ENCODE data around the gene SERPINA4. TPM values are rescaled to one million over a fixed set of nuclear protein-coding genes. Genes with fewer than 3 reads are reported as not detected.
A peak's percentile ranks its signal among the peaks of the same experiment; 100 is the strongest.

Gene SERPINA4
- total and polyA plus RNA-seq, 2 of the 13 experiments (the other 11 are each of a cell fraction or from before 2014, with no cell fraction given), result 39.1 to 57.8 TPM

DNA sequence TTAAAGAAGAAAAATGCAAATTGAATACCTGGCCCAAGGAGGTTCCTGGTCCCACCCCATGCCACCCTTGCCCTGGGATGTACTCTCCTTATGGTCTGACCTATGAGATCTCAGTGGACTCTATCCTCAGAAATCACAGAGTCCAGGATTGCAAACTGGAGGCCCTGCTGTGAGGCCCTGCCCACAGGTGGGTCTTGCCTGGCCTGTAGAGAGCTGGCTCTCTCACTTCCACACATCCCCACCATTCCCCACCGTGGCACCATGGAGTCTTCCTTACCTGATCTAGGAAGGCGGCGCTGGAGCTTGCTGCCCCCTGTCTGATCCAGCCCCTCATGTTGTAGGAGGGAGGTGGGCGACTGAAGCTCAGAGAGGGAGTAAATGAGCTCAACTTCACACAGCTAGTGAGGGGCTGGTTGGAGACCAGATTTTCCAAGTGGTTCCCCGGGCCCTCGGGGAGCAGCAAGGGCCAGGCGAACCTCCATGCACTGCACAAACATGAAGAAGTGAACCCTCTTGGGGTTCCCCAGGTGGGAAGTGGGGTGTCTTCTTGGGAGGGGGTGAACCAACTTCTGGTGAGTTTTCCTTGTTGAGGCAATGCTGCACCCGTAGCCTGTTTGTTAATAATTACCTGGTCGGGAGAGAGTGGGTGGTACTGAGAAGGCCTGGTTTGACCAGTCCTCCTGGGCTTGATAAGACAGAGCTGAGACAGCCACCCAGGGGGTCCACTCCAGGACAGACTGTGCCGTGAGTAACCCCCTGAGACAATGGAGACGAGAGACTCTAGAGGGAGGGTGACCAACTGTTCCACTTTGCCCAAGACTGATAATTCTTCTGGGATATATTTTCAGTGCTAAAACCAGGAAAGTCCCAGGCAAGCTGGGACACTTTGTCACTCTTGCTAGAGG is at the start of gene SERPINA4 (continued):
- TF ChIP-seq PCBP2 (optimal IDR thresholded peaks at IDR 0.05; ENCODE audit: low read depth, low read length, poor library complexity, severe bottlenecking), result no peak
- no peak for TF ChIP-seq TBX2 (CRISPR knock-in tag; IDR thresholded peaks at IDR 0.05; ENCODE audit: borderline replicate concordance)
- TF ChIP-seq, protein P1, sequence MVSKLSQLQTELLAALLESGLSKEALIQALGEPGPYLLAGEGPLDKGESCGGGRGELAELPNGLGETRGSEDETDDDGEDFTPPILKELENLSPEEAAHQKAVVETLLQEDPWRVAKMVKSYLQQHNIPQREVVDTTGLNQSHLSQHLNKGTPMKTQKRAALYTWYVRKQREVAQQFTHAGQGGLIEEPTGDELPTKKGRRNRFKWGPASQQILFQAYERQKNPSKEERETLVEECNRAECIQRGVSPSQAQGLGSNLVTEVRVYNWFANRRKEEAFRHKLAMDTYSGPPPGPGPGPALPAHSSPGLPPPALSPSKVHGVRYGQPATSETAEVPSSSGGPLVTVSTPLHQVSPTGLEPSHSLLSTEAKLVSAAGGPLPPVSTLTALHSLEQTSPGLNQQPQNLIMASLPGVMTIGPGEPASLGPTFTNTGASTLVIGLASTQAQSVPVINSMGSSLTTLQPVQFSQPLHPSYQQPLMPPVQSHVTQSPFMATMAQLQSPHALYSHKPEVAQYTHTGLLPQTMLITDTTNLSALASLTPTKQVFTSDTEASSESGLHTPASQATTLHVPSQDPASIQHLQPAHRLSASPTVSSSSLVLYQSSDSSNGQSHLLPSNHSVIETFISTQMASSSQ (IDR thresholded peaks at IDR 0.05; ENCODE audit: low read depth), result peak; percentile 85
- TF ChIP-seq, protein P1 (CRISPR knock-in tag; IDR thresholded peaks at IDR 0.05; ENCODE audit: borderline replicate concordance), result peak; percentile 91
- TF ChIP-seq POLR2AphosphoS5 (IDR thresholded peaks at IDR 0.05; ENCODE audit: low read depth, low read length), result peak; percentile 80
- TF ChIP-seq, protein P2, sequence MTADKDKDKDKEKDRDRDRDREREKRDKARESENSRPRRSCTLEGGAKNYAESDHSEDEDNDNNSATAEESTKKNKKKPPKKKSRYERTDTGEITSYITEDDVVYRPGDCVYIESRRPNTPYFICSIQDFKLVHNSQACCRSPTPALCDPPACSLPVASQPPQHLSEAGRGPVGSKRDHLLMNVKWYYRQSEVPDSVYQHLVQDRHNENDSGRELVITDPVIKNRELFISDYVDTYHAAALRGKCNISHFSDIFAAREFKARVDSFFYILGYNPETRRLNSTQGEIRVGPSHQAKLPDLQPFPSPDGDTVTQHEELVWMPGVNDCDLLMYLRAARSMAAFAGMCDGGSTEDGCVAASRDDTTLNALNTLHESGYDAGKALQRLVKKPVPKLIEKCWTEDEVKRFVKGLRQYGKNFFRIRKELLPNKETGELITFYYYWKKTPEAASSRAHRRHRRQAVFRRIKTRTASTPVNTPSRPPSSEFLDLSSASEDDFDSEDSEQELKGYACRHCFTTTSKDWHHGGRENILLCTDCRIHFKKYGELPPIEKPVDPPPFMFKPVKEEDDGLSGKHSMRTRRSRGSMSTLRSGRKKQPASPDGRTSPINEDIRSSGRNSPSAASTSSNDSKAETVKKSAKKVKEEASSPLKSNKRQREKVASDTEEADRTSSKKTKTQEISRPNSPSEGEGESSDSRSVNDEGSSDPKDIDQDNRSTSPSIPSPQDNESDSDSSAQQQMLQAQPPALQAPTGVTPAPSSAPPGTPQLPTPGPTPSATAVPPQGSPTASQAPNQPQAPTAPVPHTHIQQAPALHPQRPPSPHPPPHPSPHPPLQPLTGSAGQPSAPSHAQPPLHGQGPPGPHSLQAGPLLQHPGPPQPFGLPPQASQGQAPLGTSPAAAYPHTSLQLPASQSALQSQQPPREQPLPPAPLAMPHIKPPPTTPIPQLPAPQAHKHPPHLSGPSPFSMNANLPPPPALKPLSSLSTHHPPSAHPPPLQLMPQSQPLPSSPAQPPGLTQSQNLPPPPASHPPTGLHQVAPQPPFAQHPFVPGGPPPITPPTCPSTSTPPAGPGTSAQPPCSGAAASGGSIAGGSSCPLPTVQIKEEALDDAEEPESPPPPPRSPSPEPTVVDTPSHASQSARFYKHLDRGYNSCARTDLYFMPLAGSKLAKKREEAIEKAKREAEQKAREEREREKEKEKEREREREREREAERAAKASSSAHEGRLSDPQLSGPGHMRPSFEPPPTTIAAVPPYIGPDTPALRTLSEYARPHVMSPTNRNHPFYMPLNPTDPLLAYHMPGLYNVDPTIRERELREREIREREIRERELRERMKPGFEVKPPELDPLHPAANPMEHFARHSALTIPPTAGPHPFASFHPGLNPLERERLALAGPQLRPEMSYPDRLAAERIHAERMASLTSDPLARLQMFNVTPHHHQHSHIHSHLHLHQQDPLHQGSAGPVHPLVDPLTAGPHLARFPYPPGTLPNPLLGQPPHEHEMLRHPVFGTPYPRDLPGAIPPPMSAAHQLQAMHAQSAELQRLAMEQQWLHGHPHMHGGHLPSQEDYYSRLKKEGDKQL (CRISPR knock-in tag; IDR thresholded peaks at IDR 0.05; ENCODE audit: low read depth), result no peak
- no peak for TF ChIP-seq ZNF775 (CRISPR knock-in tag; IDR thresholded peaks at IDR 0.05; ENCODE audit: borderline replicate concordance)
- no peak for TF ChIP-seq NBN (conservative IDR thresholded peaks at IDR 0.05)
- TF ChIP-seq EED (CRISPR knock-in tag; IDR thresholded peaks at IDR 0.05), result no peak
- TF ChIP-seq AGO2 (optimal IDR thresholded peaks at IDR 0.05; ENCODE audit: low read depth, low read length), result no peak
- no peak for TF ChIP-seq TEAD2 (CRISPR knock-in tag; IDR thresholded peaks at IDR 0.05)
- no peak for TF ChIP-seq KDM3A (CRISPR knock-in tag; IDR thresholded peaks at IDR 0.05; ENCODE audit: low read depth)
- TF ChIP-seq, protein P3, sequence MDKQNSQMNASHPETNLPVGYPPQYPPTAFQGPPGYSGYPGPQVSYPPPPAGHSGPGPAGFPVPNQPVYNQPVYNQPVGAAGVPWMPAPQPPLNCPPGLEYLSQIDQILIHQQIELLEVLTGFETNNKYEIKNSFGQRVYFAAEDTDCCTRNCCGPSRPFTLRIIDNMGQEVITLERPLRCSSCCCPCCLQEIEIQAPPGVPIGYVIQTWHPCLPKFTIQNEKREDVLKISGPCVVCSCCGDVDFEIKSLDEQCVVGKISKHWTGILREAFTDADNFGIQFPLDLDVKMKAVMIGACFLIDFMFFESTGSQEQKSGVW (CRISPR knock-in tag; IDR thresholded peaks at IDR 0.05; ENCODE audit: borderline replicate concordance), result 0 out of 2 replicates have a peak, but pooled peaks have one; percentile 71
- TF ChIP-seq, protein P4, sequence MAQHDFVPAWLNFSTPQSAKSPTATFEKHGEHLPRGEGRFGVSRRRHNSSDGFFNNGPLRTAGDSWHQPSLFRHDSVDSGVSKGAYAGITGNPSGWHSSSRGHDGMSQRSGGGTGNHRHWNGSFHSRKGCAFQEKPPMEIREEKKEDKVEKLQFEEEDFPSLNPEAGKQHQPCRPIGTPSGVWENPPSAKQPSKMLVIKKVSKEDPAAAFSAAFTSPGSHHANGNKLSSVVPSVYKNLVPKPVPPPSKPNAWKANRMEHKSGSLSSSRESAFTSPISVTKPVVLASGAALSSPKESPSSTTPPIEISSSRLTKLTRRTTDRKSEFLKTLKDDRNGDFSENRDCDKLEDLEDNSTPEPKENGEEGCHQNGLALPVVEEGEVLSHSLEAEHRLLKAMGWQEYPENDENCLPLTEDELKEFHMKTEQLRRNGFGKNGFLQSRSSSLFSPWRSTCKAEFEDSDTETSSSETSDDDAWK (CRISPR knock-in tag; IDR thresholded peaks at IDR 0.05), result no peak
- no peak for TF ChIP-seq PAF1 (CRISPR knock-in tag; IDR thresholded peaks at IDR 0.05)

All from HepG2 (cell line).